H9 (cell line): Measurements from ENCODE around the gene LOXL1. TPM values are rescaled to one million over a fixed set of nuclear protein-coding genes. Genes with fewer than 3 reads are reported as not detected.

Source experiments
- DNase-seq: peaks from one replicate; pipeline ENCODE4 v3.0.0-alpha.2; 2017
- H2AFZ ChIP-seq: one replicate; pipeline ENCODE4 v1.6.1; 2013; ENCODE audit warnings: mild to moderate bottlenecking, low read length, control low read depth, moderate library complexity
- H2AK5ac ChIP-seq: 2 replicates; pipeline ENCODE4 v1.6.1; 2013; ENCODE audit warnings: low read length, control low read depth, mixed read lengths; ENCODE audit not compliant: insufficient read length
- H2BK120ac ChIP-seq: one replicate; pipeline ENCODE4 v1.6.1; 2013; ENCODE audit warnings: low read depth, mild to moderate bottlenecking, low read length, control low read depth, inconsistent platforms; ENCODE audit not compliant: poor library complexity, severe bottlenecking
- H2BK12ac ChIP-seq: 2 replicates; pipeline ENCODE4 v1.6.1; 2013; ENCODE audit warnings: low read length, control low read depth, mixed read lengths, low read depth; ENCODE audit not compliant: insufficient read length
- H2BK15ac ChIP-seq: 2 replicates; pipeline ENCODE4 v1.6.1; 2013; ENCODE audit warnings: low read depth, low read length, control low read depth
- H2BK20ac ChIP-seq: one replicate; pipeline ENCODE4 v1.6.1; 2013; ENCODE audit warnings: low read depth, mild to moderate bottlenecking, low read length, control low read depth, inconsistent platforms; ENCODE audit not compliant: poor library complexity, severe bottlenecking
- H2BK5ac ChIP-seq: 2 replicates; pipeline ENCODE4 v1.6.1; 2013; ENCODE audit warnings: low read length, control low read depth, mixed read lengths; ENCODE audit not compliant: insufficient read length
- H3K14ac ChIP-seq: 2 replicates; pipeline ENCODE4 v1.6.1; 2013; ENCODE audit warnings: low read length, control low read depth; ENCODE audit not compliant: insufficient read depth
- H3K18ac ChIP-seq: 2 replicates; pipeline ENCODE4 v1.6.1; 2013; ENCODE audit warnings: low read depth, mild to moderate bottlenecking, mixed read lengths, low read length, control low read depth; ENCODE audit not compliant: insufficient read length
- H3K23ac ChIP-seq: 2 replicates; pipeline ENCODE4 v1.6.1; 2013; ENCODE audit warnings: low read length, control low read depth, mixed read lengths, low read depth; ENCODE audit not compliant: insufficient read length
- H3K23me2 ChIP-seq: 2 replicates; pipeline ENCODE4 v1.6.1; 2013; ENCODE audit warnings: low read depth, mild to moderate bottlenecking, mixed read lengths, low read length, control low read depth; ENCODE audit not compliant: insufficient read length, poor library complexity, severe bottlenecking
- H3K27ac ChIP-seq: 2 replicates; pipeline ENCODE4 v1.5.1; 2013; ENCODE audit warnings: low read length, control low read depth, mixed read lengths, low read depth; ENCODE audit not compliant: insufficient read length
- H3K27me3 ChIP-seq: 2 replicates; pipeline ENCODE4 v1.6.1; 2013; ENCODE audit warnings: low read length, control low read depth, inconsistent platforms; ENCODE audit not compliant: insufficient read depth
- H3K4ac ChIP-seq: 2 replicates; pipeline ENCODE4 v1.6.1; 2013; ENCODE audit warnings: low read depth, mild to moderate bottlenecking, control low read depth, inconsistent platforms, low read length, moderate library complexity
- H3K4me1 ChIP-seq: 2 replicates; pipeline ENCODE4 v1.6.1; 2013; ENCODE audit warnings: low read length, control low read depth, inconsistent platforms; ENCODE audit not compliant: insufficient read depth
- H3K4me2 ChIP-seq: 2 replicates; pipeline ENCODE4 v1.6.1; 2013; ENCODE audit warnings: low read length, control low read depth, mixed read lengths; ENCODE audit not compliant: insufficient read length, insufficient read depth
- H3K56ac ChIP-seq: 2 replicates; pipeline ENCODE4 v1.6.1; 2013; ENCODE audit warnings: low read depth, mild to moderate bottlenecking, mixed read lengths, low read length, control low read depth; ENCODE audit not compliant: insufficient read length
- H3K79me1 ChIP-seq: 2 replicates; pipeline ENCODE4 v1.6.1; 2013; ENCODE audit warnings: low read depth, mild to moderate bottlenecking, moderate library complexity, low read length, control low read depth, inconsistent platforms; ENCODE audit not compliant: insufficient read depth, poor library complexity, severe bottlenecking
- H3K79me2 ChIP-seq: 2 replicates; pipeline ENCODE4 v1.6.1; 2013; ENCODE audit warnings: low read length, control low read depth, inconsistent platforms; ENCODE audit not compliant: insufficient read depth
- H3K9ac ChIP-seq: 2 replicates; pipeline ENCODE4 v1.6.1; 2013; ENCODE audit warnings: low read length, control low read depth, mixed read lengths; ENCODE audit not compliant: insufficient read length; ENCODE audit errors: extremely low read depth
- H3K9me3 ChIP-seq: one replicate; pipeline ENCODE4 v1.6.1; 2013; ENCODE audit warnings: low read depth, low read length, inconsistent platforms; ENCODE audit not compliant: control insufficient read depth
- H3T11ph ChIP-seq: one replicate; pipeline ENCODE4 v1.6.1; 2013; ENCODE audit warnings: mild to moderate bottlenecking, low read length, control low read depth, inconsistent platforms
- H4K20me1 ChIP-seq: one replicate; pipeline ENCODE4 v1.6.1; 2013; ENCODE audit not compliant: control insufficient read depth, insufficient read length, insufficient read depth
- H4K5ac ChIP-seq: 2 replicates; pipeline ENCODE4 v1.6.1; 2013; ENCODE audit warnings: low read depth, mild to moderate bottlenecking, mixed read lengths, low read length, control low read depth; ENCODE audit not compliant: insufficient read length
- H4K8ac ChIP-seq: replicated peaks from 2 replicates; pipeline ENCODE4 v1.6.1; 2013; ENCODE audit warnings: low read length, control low read depth, mixed read lengths, low read depth; ENCODE audit not compliant: insufficient read length
- H4K91ac ChIP-seq: 2 replicates; pipeline ENCODE4 v1.6.1; 2013; ENCODE audit warnings: low read depth, mild to moderate bottlenecking, moderate library complexity, mixed read lengths, low read length, control low read depth; ENCODE audit not compliant: insufficient read length
- H3K27ac Mint-ChIP-seq, 3 experiments: 2 replicates in 2 of 3; 3 replicates in 1 of 3; pipeline ENCODE4 v1.8.0; 2020 to 2021; ENCODE audit warnings: mixed read lengths in 3 of 3, mild to moderate bottlenecking in 1 of 3, moderate library complexity in 1 of 3
- H3K27me3 Mint-ChIP-seq: 2 replicates; pipeline ENCODE4 v1.8.0; 2021; ENCODE audit warnings: low read depth, mild to moderate bottlenecking, moderate library complexity, mixed read lengths
- H3K36me3 Mint-ChIP-seq, 3 experiments: 2 replicates in 2 of 3; 3 replicates in 1 of 3; pipeline ENCODE4 v1.8.0; 2020 to 2021; ENCODE audit warnings: low read depth in 3 of 3, mixed read lengths in 3 of 3; ENCODE audit not compliant: insufficient read depth in 1 of 3
- H3K4me1 Mint-ChIP-seq, 2 experiments: 2 replicates each; pipeline ENCODE4 v1.8.0; 2020; ENCODE audit warnings: mixed read lengths in 2 of 2
- H3K4me3 Mint-ChIP-seq, 2 experiments: 2 replicates in 1 of 2; 3 replicates in 1 of 2; pipeline ENCODE4 v1.8.0; 2020 to 2021; ENCODE audit warnings: mild to moderate bottlenecking in 2 of 2, mixed read lengths in 2 of 2, moderate library complexity in 1 of 2
- H3K9me3 Mint-ChIP-seq, 2 experiments: 2 replicates in 1 of 2; 3 replicates in 1 of 2; pipeline ENCODE4 v1.8.0; 2020; ENCODE audit warnings: mild to moderate bottlenecking in 2 of 2, mixed read lengths in 2 of 2, moderate library complexity in 1 of 2
- WGBS: extraction: QIAGEN DNeasy Blood & Tissue Kit; methylation state at CpG from one replicate; pipeline ENCODE4 v1.1.7; 2013; ENCODE audit warnings: missing lambda C conversion rate, low lambda C conversion rate, mixed read lengths; ENCODE audit not compliant: insufficient read length; ENCODE audit errors: extremely low coverage; 5-methylcytosine and 5-hydroxymethylcytosine counted together
- total RNA-seq: library from RNA; stranded (reverse); gene quantifications from 2 replicates; pipeline ENCODE4 v1.2.1, GENCODE V29; 2021
- TF ChIP-seq, protein P1 (sequence below): fragments of 200-600 bp; sonication (generic); conservative IDR thresholded peaks from 3 replicates; pipeline ENCODE4 v1.8.0; 2021; ENCODE audit warnings: antibody characterized with exemption, mild to moderate bottlenecking

Gene LOXL1
- total RNA-seq, 1 experiment from 2014 or later = 9.1 TPM

GRCh38 chr15:73996939-73997338 is 70.7 kb downstream of the LOXL1 start:
- Mint-ChIP-seq H3K27me3 (peaks cover 16% of the 10 kb centered on the region), H3K4me3 (peak overlapping the region in 1 of 2 experiments; percentile 7; a peak in 2 of 5 replicates), H3K27ac (no peak overlapping the region), H3K36me3 (peaks cover 0 to 15% (median 8%) of the 10 kb centered on the region in 3 experiments; a peak in 5 of 7 replicates), H3K9me3 (no peaks in the 10 kb centered on the region; a peak in 1 of 5 replicates), H3K4me1 (peaks cover 19 to 26% of the 10 kb centered on the region in 2 experiments)
- Histone ChIP-seq H3K18ac (no peak overlapping the region), H4K5ac (no peak overlapping the region), H4K91ac (no peak overlapping the region), H4K8ac (no peak overlapping the region), H3K27ac (peak overlapping the region; percentile 13), H2BK12ac (no peak overlapping the region), H3T11ph (no peak overlapping the region), H3K23me2 (peaks cover 8% of the 10 kb centered on the region), H2AFZ (no peak overlapping the region), H3K23ac (no peak overlapping the region), H3K4ac (no peak overlapping the region), H2AK5ac (no peak overlapping the region), H3K79me1 (peaks cover 3% of the 10 kb centered on the region), H3K4me1 (no peaks in the 10 kb centered on the region), H3K79me2 (no peaks in the 10 kb centered on the region; the same call in 1 of the 2 replicates), H3K56ac (no peak overlapping the region), H3K9me3 (no peaks in the 10 kb centered on the region), H3K14ac (no peak overlapping the region), H3K4me2 (peak overlapping the region; percentile 13), H4K20me1 (no peaks in the 10 kb centered on the region), H2BK120ac (no peak overlapping the region), H2BK20ac (no peak overlapping the region), H3K27me3 (no peaks in the 10 kb centered on the region), H3K9ac (no peak overlapping the region), H2BK15ac (no peak overlapping the region), H2BK5ac (no peak overlapping the region)
- DNase-seq = no peak
- TF ChIP-seq, protein P1, sequence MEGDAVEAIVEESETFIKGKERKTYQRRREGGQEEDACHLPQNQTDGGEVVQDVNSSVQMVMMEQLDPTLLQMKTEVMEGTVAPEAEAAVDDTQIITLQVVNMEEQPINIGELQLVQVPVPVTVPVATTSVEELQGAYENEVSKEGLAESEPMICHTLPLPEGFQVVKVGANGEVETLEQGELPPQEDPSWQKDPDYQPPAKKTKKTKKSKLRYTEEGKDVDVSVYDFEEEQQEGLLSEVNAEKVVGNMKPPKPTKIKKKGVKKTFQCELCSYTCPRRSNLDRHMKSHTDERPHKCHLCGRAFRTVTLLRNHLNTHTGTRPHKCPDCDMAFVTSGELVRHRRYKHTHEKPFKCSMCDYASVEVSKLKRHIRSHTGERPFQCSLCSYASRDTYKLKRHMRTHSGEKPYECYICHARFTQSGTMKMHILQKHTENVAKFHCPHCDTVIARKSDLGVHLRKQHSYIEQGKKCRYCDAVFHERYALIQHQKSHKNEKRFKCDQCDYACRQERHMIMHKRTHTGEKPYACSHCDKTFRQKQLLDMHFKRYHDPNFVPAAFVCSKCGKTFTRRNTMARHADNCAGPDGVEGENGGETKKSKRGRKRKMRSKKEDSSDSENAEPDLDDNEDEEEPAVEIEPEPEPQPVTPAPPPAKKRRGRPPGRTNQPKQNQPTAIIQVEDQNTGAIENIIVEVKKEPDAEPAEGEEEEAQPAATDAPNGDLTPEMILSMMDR = no peak
- no CpG with 5 or more reads among the region's 5 CpGs for WGBS
